HepG2 (cell line): ENCODE results near the gene RAP1GAP2. TPM values are rescaled to one million over a fixed set of nuclear protein-coding genes. Genes with fewer than 3 reads are reported as not detected.
A peak's percentile ranks its signal among the peaks of the same experiment; 100 is the strongest.

ENCODE experiments used
- FOXC1 ChIP-seq: sonication (generic); formaldehyde crosslinking; IDR thresholded peaks from 2 replicates; pipeline ENCODE4 v1.8.0; 2022; ENCODE audit warnings: mild to moderate bottlenecking, missing genetic modification reagents, borderline replicate concordance
- FOXO1 ChIP-seq: sonication (generic); formaldehyde crosslinking; IDR thresholded peaks from 2 replicates; pipeline ENCODE4 v1.4.0; 2020; ENCODE audit warnings: missing genetic modification reagents
- KMT2A ChIP-seq: sonication (generic); formaldehyde crosslinking; IDR thresholded peaks from 2 replicates; pipeline ENCODE4 v1.4.0; 2020; ENCODE audit warnings: missing genetic modification reagents
- NR2F6 ChIP-seq, 2 experiments: IDR thresholded peaks; 2 replicates each; pipeline ENCODE4 v1.6.1; 2016; ENCODE audit warnings: antibody characterized with exemption in 1 of 2, mild to moderate bottlenecking in 1 of 2
- RAD21 ChIP-seq: fragments of 450-650 bp; formaldehyde crosslinking; IDR thresholded peaks from 2 replicates; pipeline ENCODE4 v1.5.0; 2020; ENCODE audit warnings: mild to moderate bottlenecking
- RXRB ChIP-seq: IDR thresholded peaks from 2 replicates; pipeline ENCODE4 v1.6.1; 2016; ENCODE audit warnings: borderline replicate concordance, missing genetic modification reagents, missing compliant biosample characterization
- SOX6 ChIP-seq, 2 experiments: fragments of 450-650 bp in 1 of 2; sonication (generic) in 1 of 2; formaldehyde crosslinking in 1 of 2; IDR thresholded peaks; 2 replicates each; pipeline versions ENCODE4 v1.4.0 to v1.6.1; 2017 to 2020; ENCODE audit warnings: antibody characterized with exemption in 1 of 2, mild to moderate bottlenecking in 1 of 2, missing genetic modification reagents in 1 of 2
- TEAD3 ChIP-seq: optimal IDR thresholded peaks from 2 replicates; pipeline ENCODE3; 2016; ENCODE audit warnings: borderline replicate concordance
- XRCC5 ChIP-seq: fragments of 200-400 bp; formaldehyde crosslinking; optimal IDR thresholded peaks from 2 replicates; pipeline ENCODE3; 2017; ENCODE audit warnings: mild to moderate bottlenecking, low read length
- ZEB1 ChIP-seq: IDR thresholded peaks from 2 replicates; pipeline ENCODE4 v1.6.1; 2012; ENCODE audit warnings: mild to moderate bottlenecking, low read depth, inconsistent platforms; ENCODE audit not compliant: insufficient replicate concordance
- ZNF570 ChIP-seq: sonication (generic); formaldehyde crosslinking; IDR thresholded peaks from 2 replicates; pipeline ENCODE4 v1.4.0; 2020; ENCODE audit warnings: mild to moderate bottlenecking, missing genetic modification reagents, borderline replicate concordance
- polyA plus RNA-seq, 8 experiments: library from polyadenylated mRNA; depleted of rRNA in 3 of 8; stranded (reverse) in 7 of 8; unstranded in 1 of 8; fragments of >200 nt; fragmentation: Illumina TruSeq in 4 of 8; extraction: Trizol in 4 of 8; gene quantifications; 2 replicates each; pipeline versions ENCODE4 v1.2.1 to v1.2.3, GENCODE V29; 2011 to 2016; ENCODE audit warnings: low read depth in 4 of 8, missing spikeins in 1 of 8, mixed read lengths in 1 of 8; ENCODE audit not compliant: insufficient read depth in 1 of 8
- total RNA-seq, 5 experiments: library from RNA; depleted of rRNA; stranded (reverse); fragments of >200 nt; fragmentation: Illumina TruSeq; extraction: Trizol; gene quantifications; 2 replicates each; pipeline ENCODE4 v1.2.3, GENCODE V29; 2016; ENCODE audit warnings: low read depth in 1 of 5
- TF ChIP-seq, protein P1 (sequence below): sonication (generic); formaldehyde crosslinking; IDR thresholded peaks from 2 replicates; pipeline ENCODE4 v1.4.0; 2020; ENCODE audit warnings: missing genetic modification reagents
- TF ChIP-seq, protein P2 (sequence below): sonication (generic); formaldehyde crosslinking; IDR thresholded peaks from 2 replicates; pipeline ENCODE4 v1.4.0; 2020; ENCODE audit warnings: missing genetic modification reagents
- TF ChIP-seq, protein P3 (sequence below): IDR thresholded peaks from 2 replicates; pipeline ENCODE4 v1.6.1; 2016; ENCODE audit warnings: missing genetic modification reagents, missing compliant biosample characterization
- TF ChIP-seq, protein P4 (sequence below): sonication (generic); formaldehyde crosslinking; IDR thresholded peaks from 2 replicates; pipeline ENCODE4 v1.4.0; 2020; ENCODE audit warnings: missing genetic modification reagents, mild to moderate bottlenecking, borderline replicate concordance

The RAP1GAP2 gene
- total and polyA plus RNA-seq, 2 of the 13 experiments (the other 11 are each of a cell fraction or from before 2014, with no cell fraction given) = 10.9 to 12.0 TPM

DNA sequence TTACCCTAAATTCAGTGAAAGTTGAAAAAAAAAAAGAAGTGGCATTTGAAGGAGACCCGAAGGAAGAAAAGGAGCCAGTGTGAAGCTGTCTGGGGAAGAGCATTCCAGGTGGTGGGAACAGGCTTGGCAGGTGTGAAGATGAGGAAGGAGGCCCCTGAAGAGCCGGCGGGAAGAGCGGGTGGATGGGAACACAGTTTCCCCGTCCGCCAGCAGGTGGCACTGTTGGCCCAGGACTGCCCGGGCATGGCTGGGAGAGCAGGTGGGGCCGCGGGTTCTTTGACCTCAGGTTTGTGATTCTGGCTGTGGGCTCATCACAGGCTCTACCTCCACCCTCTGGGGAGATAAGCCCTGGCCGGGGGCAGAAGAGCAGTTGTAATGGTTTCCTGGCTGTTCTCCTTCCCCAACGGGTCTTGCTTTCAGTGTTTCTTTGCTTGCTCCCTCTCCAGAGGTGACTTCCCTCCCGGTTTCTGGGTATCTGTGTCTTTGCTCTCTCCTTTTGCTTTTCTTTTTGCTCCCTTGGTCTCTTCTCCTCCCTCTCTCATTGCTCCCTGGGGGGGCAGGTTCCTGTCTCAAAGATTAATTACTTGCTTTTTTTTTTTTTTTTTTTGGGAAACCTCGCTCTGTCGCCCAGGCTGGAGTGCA is 32.3 kb downstream of the RAP1GAP2 start (continued):
- TF ChIP-seq, protein P1, sequence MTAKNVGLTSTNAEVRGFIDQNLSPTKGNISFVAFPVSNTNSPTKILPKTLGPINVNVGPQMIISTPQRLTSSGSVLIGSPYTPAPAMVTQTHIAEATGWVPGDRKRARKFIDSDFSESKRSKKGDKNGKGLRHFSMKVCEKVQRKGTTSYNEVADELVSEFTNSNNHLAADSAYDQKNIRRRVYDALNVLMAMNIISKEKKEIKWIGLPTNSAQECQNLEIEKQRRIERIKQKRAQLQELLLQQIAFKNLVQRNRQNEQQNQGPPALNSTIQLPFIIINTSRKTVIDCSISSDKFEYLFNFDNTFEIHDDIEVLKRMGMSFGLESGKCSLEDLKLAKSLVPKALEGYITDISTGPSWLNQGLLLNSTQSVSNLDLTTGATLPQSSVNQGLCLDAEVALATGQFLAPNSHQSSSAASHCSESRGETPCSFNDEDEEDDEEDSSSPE (CRISPR knock-in tag) = 0 out of 2 replicates have a peak, but pooled peaks have one; percentile 37
- TF ChIP-seq, protein P2, sequence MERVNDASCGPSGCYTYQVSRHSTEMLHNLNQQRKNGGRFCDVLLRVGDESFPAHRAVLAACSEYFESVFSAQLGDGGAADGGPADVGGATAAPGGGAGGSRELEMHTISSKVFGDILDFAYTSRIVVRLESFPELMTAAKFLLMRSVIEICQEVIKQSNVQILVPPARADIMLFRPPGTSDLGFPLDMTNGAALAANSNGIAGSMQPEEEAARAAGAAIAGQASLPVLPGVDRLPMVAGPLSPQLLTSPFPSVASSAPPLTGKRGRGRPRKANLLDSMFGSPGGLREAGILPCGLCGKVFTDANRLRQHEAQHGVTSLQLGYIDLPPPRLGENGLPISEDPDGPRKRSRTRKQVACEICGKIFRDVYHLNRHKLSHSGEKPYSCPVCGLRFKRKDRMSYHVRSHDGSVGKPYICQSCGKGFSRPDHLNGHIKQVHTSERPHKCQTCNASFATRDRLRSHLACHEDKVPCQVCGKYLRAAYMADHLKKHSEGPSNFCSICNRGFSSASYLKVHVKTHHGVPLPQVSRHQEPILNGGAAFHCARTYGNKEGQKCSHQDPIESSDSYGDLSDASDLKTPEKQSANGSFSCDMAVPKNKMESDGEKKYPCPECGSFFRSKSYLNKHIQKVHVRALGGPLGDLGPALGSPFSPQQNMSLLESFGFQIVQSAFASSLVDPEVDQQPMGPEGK = peak; percentile 25; the same call in 1 of the 2 replicates
- TF ChIP-seq, protein P3, sequence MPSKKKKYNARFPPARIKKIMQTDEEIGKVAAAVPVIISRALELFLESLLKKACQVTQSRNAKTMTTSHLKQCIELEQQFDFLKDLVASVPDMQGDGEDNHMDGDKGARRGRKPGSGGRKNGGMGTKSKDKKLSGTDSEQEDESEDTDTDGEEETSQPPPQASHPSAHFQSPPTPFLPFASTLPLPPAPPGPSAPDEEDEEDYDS = 0 out of 2 replicates have a peak, but pooled peaks have one; percentile 20
- no peak for TF ChIP-seq KMT2A (CRISPR knock-in tag)
- TF ChIP-seq ZNF570 (CRISPR knock-in tag) = no peak
- no peak for TF ChIP-seq SOX6 (IDR thresholded peaks at IDR 0.05)
- TF ChIP-seq SOX6 (CRISPR knock-in tag; IDR thresholded peaks at IDR 0.05) = peak; percentile 30; the same call in 1 of the 2 replicates
- peak; percentile 28 for TF ChIP-seq XRCC5
- TF ChIP-seq ZEB1 = no peak
- 0 out of 2 replicates have a peak, but pooled peaks have one; percentile 23 for TF ChIP-seq FOXO1 (CRISPR knock-in tag)
- TF ChIP-seq, protein P4, sequence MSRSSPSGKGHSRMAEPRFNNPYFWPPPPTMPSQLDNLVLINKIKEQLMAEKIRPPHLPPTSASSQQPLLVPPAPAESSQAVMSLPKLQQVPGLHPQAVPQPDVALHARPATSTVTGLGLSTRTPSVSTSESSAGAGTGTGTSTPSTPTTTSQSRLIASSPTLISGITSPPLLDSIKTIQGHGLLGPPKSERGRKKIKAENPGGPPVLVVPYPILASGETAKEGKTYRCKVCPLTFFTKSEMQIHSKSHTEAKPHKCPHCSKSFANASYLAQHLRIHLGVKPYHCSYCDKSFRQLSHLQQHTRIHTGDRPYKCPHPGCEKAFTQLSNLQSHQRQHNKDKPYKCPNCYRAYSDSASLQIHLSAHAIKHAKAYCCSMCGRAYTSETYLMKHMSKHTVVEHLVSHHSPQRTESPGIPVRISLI (CRISPR knock-in tag) = no peak
- peak; percentile 91 for TF ChIP-seq RAD21 (CRISPR knock-in tag)
- TF ChIP-seq NR2F6 (IDR thresholded peaks at IDR 0.05) = 0 out of 2 replicates have a peak, but pooled peaks have one; percentile 15
- TF ChIP-seq NR2F6 (CRISPR knock-in tag; IDR thresholded peaks at IDR 0.05) = peak; percentile 30; the same call in 1 of the 2 replicates
- TF ChIP-seq FOXC1 = 0 out of 2 replicates have a peak, but pooled peaks have one; percentile 59
- peak; percentile 33 for TF ChIP-seq TEAD3 (CRISPR knock-in tag)
- TF ChIP-seq RXRB (CRISPR knock-in tag) = peak; percentile 52
